A549 (cell line): ENCODE measurements around the gene FKBP8. TPM values are rescaled to one million over a fixed set of nuclear protein-coding genes. Genes with fewer than 3 reads are reported as not detected.
A peak's percentile ranks its signal among the peaks of the same experiment; 100 is the strongest.

Source experiments
- ATAC-seq, 2 experiments: fragments of 200-7000 bp in 1 of 2; fragments of >200 bp in 1 of 2; cut with Nextera tagmentation in 1 of 2; cut with Tn5 transposase in 1 of 2; 3 replicates each; pipeline versions ENCODE4 v1.8.0 to v1.9.1; 2018 to 2020; ENCODE audit warnings: mild to moderate bottlenecking in 1 of 2, moderate library complexity in 1 of 2
- CTCF ChIA-PET: fragments of 300-600 bp; sonication (Branson Sonifier 250); formaldehyde crosslinking; extraction: SDS; loops from one replicate; lab custom pipeline; 2021; ENCODE audit warnings: antibody characterized with exemption, inconsistent platforms; lab: Yijun Ruan, JAX
- POLR2A ChIA-PET: fragments of 350-600 bp; formaldehyde crosslinking; extraction: SDS; loops from one replicate; lab custom pipeline; 2021; ENCODE audit warnings: antibody characterized with exemption, inconsistent platforms; lab: Yijun Ruan, JAX
- DNase-seq, 2 experiments: peaks; one replicate each; pipeline versions ENCODE4 v3.0.0 to v3.0.0-alpha.2; 2011 to 2016; ENCODE audit warnings: low read depth in 1 of 2, low spot score in 1 of 2
- FAIRE-seq: peaks from 2 replicates; lab custom pipeline; 2011; peaks lifted over from hg19 to GRCh38; lab: Jason Lieb, UNC
- H3K27ac ChIP-seq, 2 experiments: fragments of >200 bp; sonication (Bioruptor Twin); formaldehyde crosslinking; 3 replicates each; pipeline ENCODE4 v1.5.1; 2016 to 2017
- H3K4me1 ChIP-seq: fragments of >200 bp; sonication (Bioruptor Twin); formaldehyde crosslinking; 3 replicates; pipeline ENCODE4 v1.6.1; 2016
- H3K4me2 ChIP-seq: fragments of >200 bp; sonication (Bioruptor Twin); formaldehyde crosslinking; 3 replicates; pipeline ENCODE4 v1.6.1; 2016
- H3K4me3 ChIP-seq: fragments of >200 bp; sonication (Bioruptor Twin); formaldehyde crosslinking; 3 replicates; pipeline ENCODE4 v1.5.1; 2016
- H3K9me3 ChIP-seq: fragments of >200 bp; sonication (Bioruptor Twin); formaldehyde crosslinking; 3 replicates; pipeline ENCODE4 v1.6.1; 2016
- ATOH8 ChIP-seq: fragments of 250-450 bp; sonication (Bioruptor Pico); IDR thresholded peaks from 2 replicates; pipeline ENCODE4 v1.5.0; 2020; ENCODE audit warnings: low read depth, mild to moderate bottlenecking, moderate library complexity
- BCL3 ChIP-seq: fragments of >200 bp; sonication (Bioruptor Twin); formaldehyde crosslinking; IDR thresholded peaks from 3 replicates; pipeline ENCODE4 v1.6.1; 2016
- BHLHE40 ChIP-seq: IDR thresholded peaks from 2 replicates; pipeline ENCODE4 v1.6.1; 2012; ENCODE audit warnings: low read depth, low read length, inconsistent platforms
- CBX8 ChIP-seq: fragments of 200-600 bp; sonication (generic); IDR thresholded peaks from 2 replicates; pipeline ENCODE4 v1.6.1; 2016
- CEBPB ChIP-seq, 2 experiments: fragments of >200 bp in 1 of 2; sonication (Bioruptor Twin) in 1 of 2; formaldehyde crosslinking in 1 of 2; IDR thresholded peaks; 2 replicates each; pipeline ENCODE4 v1.6.1; 2012 to 2016
- CTCF ChIP-seq: fragments of >200 bp; sonication (Bioruptor Twin); formaldehyde crosslinking; IDR thresholded peaks from 3 replicates; pipeline ENCODE4 v1.5.1; 2016
- E2F6 ChIP-seq: IDR thresholded peaks from 2 replicates; pipeline ENCODE4 v1.6.1; 2012; ENCODE audit warnings: low read depth, borderline replicate concordance
- EHMT2 ChIP-seq: fragments of 200-600 bp; sonication (generic); IDR thresholded peaks from 2 replicates; pipeline ENCODE4 v1.6.1; 2016; ENCODE audit warnings: antibody characterized with exemption, low read depth, mild to moderate bottlenecking, moderate library complexity
- EP300 ChIP-seq, 2 experiments: fragments of >200 bp; sonication (Bioruptor Twin); formaldehyde crosslinking; IDR thresholded peaks; 2 replicates in 1 of 2; 3 replicates in 1 of 2; pipeline ENCODE4 v1.6.1; 2016 to 2017
- ESRRA ChIP-seq: fragments of 150-350 bp; IDR thresholded peaks from 2 replicates; pipeline ENCODE4 v1.6.1; 2014; ENCODE audit warnings: mild to moderate bottlenecking, low read length, borderline replicate concordance
- GATA3 ChIP-seq: IDR thresholded peaks from 2 replicates; pipeline ENCODE4 v1.6.1; 2012; ENCODE audit warnings: borderline replicate concordance
- HES2 ChIP-seq: fragments of >200 bp; sonication (Bioruptor Twin); formaldehyde crosslinking; IDR thresholded peaks from 2 replicates; pipeline ENCODE4 v1.6.1; 2016
- HMGXB4 ChIP-seq: fragments of 250-450 bp; sonication (Bioruptor Pico); IDR thresholded peaks from 2 replicates; pipeline ENCODE4 v1.5.0; 2021; ENCODE audit warnings: mild to moderate bottlenecking, moderate library complexity, borderline replicate concordance
- HOXB13 ChIP-seq: fragments of 250-450 bp; sonication (Bioruptor Pico); IDR thresholded peaks from 2 replicates; pipeline ENCODE4 v1.5.0; 2020; ENCODE audit warnings: low read depth, mild to moderate bottlenecking, moderate library complexity
- JUN ChIP-seq, 2 experiments: fragments of >200 bp; sonication (Bioruptor Twin); formaldehyde crosslinking; IDR thresholded peaks; 2 replicates in 1 of 2; 3 replicates in 1 of 2; pipeline ENCODE4 v1.6.1; 2016 to 2017
- JUNB ChIP-seq: fragments of >200 bp; sonication (Bioruptor Twin); formaldehyde crosslinking; IDR thresholded peaks from 2 replicates; pipeline ENCODE4 v1.6.1; 2016
- MAZ ChIP-seq: fragments of 150-350 bp; IDR thresholded peaks from 2 replicates; pipeline ENCODE4 v1.6.1; 2014; ENCODE audit warnings: antibody characterized with exemption, low read depth, low read length, borderline replicate concordance
- MYC ChIP-seq: IDR thresholded peaks from 2 replicates; pipeline ENCODE4 v1.6.1; 2012; ENCODE audit warnings: mild to moderate bottlenecking, inconsistent platforms, low read length, improper control_type of control experiment, borderline replicate concordance
- NPAS2 ChIP-seq: fragments of 250-450 bp; sonication (Bioruptor Pico); IDR thresholded peaks from 2 replicates; pipeline ENCODE4 v1.8.0; 2022; ENCODE audit warnings: mild to moderate bottlenecking, moderate library complexity, borderline replicate concordance
- NR3C1 ChIP-seq: fragments of >200 bp; sonication (Bioruptor Twin); formaldehyde crosslinking; IDR thresholded peaks from 3 replicates; pipeline ENCODE4 v1.6.1; 2017
- PHF8 ChIP-seq: fragments of 200-600 bp; sonication (generic); IDR thresholded peaks from 2 replicates; pipeline ENCODE4 v1.6.1; 2016; ENCODE audit warnings: low read depth, mild to moderate bottlenecking, antibody characterized with exemption, moderate library complexity, borderline replicate concordance
- POLR2A ChIP-seq: IDR thresholded peaks from 2 replicates; pipeline ENCODE4 v1.6.1; 2012; ENCODE audit warnings: mild to moderate bottlenecking, low read length
- RARB ChIP-seq: fragments of 250-450 bp; sonication (Bioruptor Pico); IDR thresholded peaks from 2 replicates; pipeline ENCODE4 v1.8.0; 2021; ENCODE audit warnings: mild to moderate bottlenecking, moderate library complexity
- TFCP2L1 ChIP-seq: fragments of 250-450 bp; sonication (Bioruptor Pico); IDR thresholded peaks from 2 replicates; pipeline ENCODE4 v1.5.0; 2021; ENCODE audit warnings: mild to moderate bottlenecking
- USF2 ChIP-seq: fragments of 450-650 bp; IDR thresholded peaks from 2 replicates; pipeline ENCODE4 v1.6.1; 2014; ENCODE audit warnings: antibody characterized with exemption
- ZFP36 ChIP-seq: fragments of 450-650 bp; IDR thresholded peaks from 2 replicates; pipeline ENCODE4 v1.6.1; 2014; ENCODE audit warnings: borderline replicate concordance; ENCODE audit not compliant: partially characterized antibody
- ZSCAN20 ChIP-seq: fragments of 250-450 bp; sonication (Bioruptor Pico); IDR thresholded peaks from 2 replicates; pipeline ENCODE4 v1.8.0; 2022; ENCODE audit warnings: mild to moderate bottlenecking, moderate library complexity
- whole genome bisulfite sequencing: methylation state at CpG from one replicate; pipeline ENCODE4 v1.1.6; 2017; ENCODE audit errors: missing lambda C conversion rate; 5-methylcytosine and 5-hydroxymethylcytosine counted together
- polyA plus RNA-seq, 4 experiments: library from polyadenylated mRNA; depleted of rRNA in 3 of 4; stranded (reverse); fragments of >200 nt; fragmentation: RNase III in 1 of 4; extraction: RNeasy Plus Mini Kit Qiagen cat#74134 plus additional on column Dnase treatment in 1 of 4; gene quantifications; 2 replicates in 3 of 4; 3 replicates in 1 of 4; pipeline ENCODE4 v1.2.3, GENCODE V29; 2011 to 2017

Gene FKBP8
- polyA plus RNA-seq, 2 of the 4 experiments (the other 2 are of a cell fraction), result 56.1 to 123 TPM

GRCh38 chr19:18587561-18587960 is 44.2 kb upstream of the FKBP8 start:
- no peak overlapping the region for H3K4me3 ChIP-seq
- WGBS, result 94% methylated on average over 12 of the region's 12 CpGs
- no peak for DNase-seq
- H3K9me3 ChIP-seq, result no peaks in the 10 kb centered on the region
- no peak for ATAC-seq
- no peak overlapping the region; a peak in 1 of 6 replicates for H3K27ac ChIP-seq
- H3K4me2 ChIP-seq, result peak overlapping the region; percentile 100; the same call in 1 of the 3 replicates
- TF ChIP-seq JUN (IDR thresholded peaks at IDR 0.05) (no peak), HES2 (no peak), PHF8 (no peak), GATA3 (no peak), ATOH8 (CRISPR knock-in tag) (no peak), RARB (no peak), NR3C1 (no peak), MAZ (no peak), MYC (no peak), POLR2A (no peak), BHLHE40 (no peak), ESRRA (no peak)
- FAIRE-seq, result no peak
- CTCF ChIA-PET, result interaction anchor here (0.9 to 3.6 kb wide), 15 partner anchors 8 to 261 kb away, joined by 3 to 22 read pairs (median 7); partner anchors contain the start of genes FKBP8 and UBA52
- POLR2A ChIA-PET, result interaction anchor here (3.1 kb wide), 1 partner anchor 15 kb away, joined by 31 read pairs; the partner anchor contains the start of gene UBA52
- H3K4me1 ChIP-seq, result peaks cover 8% of the 10 kb centered on the region; the same call in 1 of the 3 replicates

GRCh38 chr19:18586306-18586705 is 42.9 kb upstream of the FKBP8 start:
- H3K4me2 ChIP-seq, result no peak overlapping the region
- H3K9me3 ChIP-seq, result no peaks in the 10 kb centered on the region
- H3K27ac ChIP-seq, result no peak overlapping the region
- no peak for ATAC-seq
- TF ChIP-seq JUNB (no peak), HOXB13 (no peak), NPAS2 (no peak), E2F6 (no peak), CTCF (no peak), ATOH8 (CRISPR knock-in tag) (no peak), BCL3 (no peak), RARB (no peak), CBX8 (no peak), EP300 (IDR thresholded peaks at IDR 0.05) (no peak), TFCP2L1 (no peak), POLR2A (no peak), HMGXB4 (CRISPR knock-in tag) (no peak), EHMT2 (no peak), CEBPB (IDR thresholded peaks at IDR 0.05) (no peak), USF2 (no peak), ZSCAN20 (CRISPR knock-in tag) (no peak), ZFP36 (no peak), GATA3 (no peak)
- FAIRE-seq, result no peak
- peaks cover 8% of the 10 kb centered on the region; the same call in 1 of the 3 replicates for H3K4me1 ChIP-seq
- ChIA-PET POLR2A (no interaction called here), CTCF (interaction anchor here (1.1 to 3.6 kb wide), 5 partner anchors 9 to 261 kb away, joined by 3 to 22 read pairs (median 4); no protein-coding TSS in a partner anchor)
- no peak overlapping the region for H3K4me3 ChIP-seq
- WGBS, result 56% methylated on average over 2 of the region's 2 CpGs
- no peak for DNase-seq
